BLaER1 (cell line): Measurements from ENCODE around the gene SLC37A1.

Source experiments
- H3K27ac ChIP-seq: shearing (Covaris generic); formaldehyde crosslinking; 2 replicates; pipeline ENCODE4 v1.8.1; 2022
- H3K27me3 ChIP-seq: shearing (Covaris generic); formaldehyde crosslinking; 2 replicates; pipeline ENCODE4 v1.8.1; 2022
- H3K36me3 ChIP-seq: shearing (Covaris generic); formaldehyde crosslinking; 2 replicates; pipeline ENCODE4 v1.8.1; 2022
- H3K4me1 ChIP-seq: shearing (Covaris generic); formaldehyde crosslinking; 2 replicates; pipeline ENCODE4 v1.8.1; 2022
- H3K4me2 ChIP-seq: shearing (Covaris generic); formaldehyde crosslinking; 2 replicates; pipeline ENCODE4 v1.8.1; 2022
- H3K4me3 ChIP-seq: shearing (Covaris generic); formaldehyde crosslinking; 2 replicates; pipeline ENCODE4 v1.8.1; 2022
- H3K9ac ChIP-seq: shearing (Covaris generic); formaldehyde crosslinking; 2 replicates; pipeline ENCODE4 v1.8.1; 2022
- H3K9me3 ChIP-seq: shearing (Covaris generic); formaldehyde crosslinking; 2 replicates; pipeline ENCODE4 v1.8.1; 2022
- H4K20me1 ChIP-seq: shearing (Covaris generic); formaldehyde crosslinking; 2 replicates; pipeline ENCODE4 v1.8.1; 2022
- Cebpa-rat ChIP-seq: shearing (Covaris generic); IDR thresholded peaks from 2 replicates; pipeline ENCODE4 v1.8.1; 2022

The SLC37A1 gene

GRCh38 chr21:42595283-42596187, 81.9 kb downstream of the SLC37A1 start:
- Histone ChIP-seq H3K27ac (no peak overlapping the region), H3K9me3 (peaks cover 18% of the 10 kb centered on the region), H3K36me3 (no peaks in the 10 kb centered on the region), H3K9ac (no peak overlapping the region), H3K4me2 (peak overlapping the region; percentile 40; the same call in 1 of the 2 replicates), H3K4me3 (no peak overlapping the region), H4K20me1 (no peaks in the 10 kb centered on the region; the same call in 1 of the 2 replicates), H3K4me1 (peaks cover 38% of the 10 kb centered on the region), H3K27me3 (0 out of 2 replicates have a peak, but pooled peaks cover 3% of the 10 kb centered on the region)
- no peak for TF ChIP-seq Cebpa-rat

- peaks cover 18% of the 10 kb centered on the region for H3K9me3 ChIP-seq
- no peaks in the 10 kb centered on the region; the same call in 1 of the 2 replicates for H4K20me1 ChIP-seq
- no peak overlapping the region for H3K4me3 ChIP-seq
- H3K27me3 ChIP-seq = 0 out of 2 replicates have a peak, but pooled peaks cover 4% of the 10 kb centered on the region
- H3K9ac ChIP-seq = no peak overlapping the region
- TF ChIP-seq Cebpa-rat = no peak
- peaks cover 27% of the 10 kb centered on the region for H3K4me1 ChIP-seq
- no peak overlapping the region for H3K27ac ChIP-seq
- H3K36me3 ChIP-seq = no peaks in the 10 kb centered on the region
- no peak overlapping the region for H3K4me2 ChIP-seq
Observed at GRCh38 chr21:42596657-42597056, 83.0 kb downstream of the SLC37A1 start.

GRCh38 chr21:42597487-42598158, 84.0 kb downstream of the SLC37A1 start:
- no peak overlapping the region for H3K27ac ChIP-seq
- H4K20me1 ChIP-seq = no peaks in the 10 kb centered on the region; the same call in 1 of the 2 replicates
- H3K4me3 ChIP-seq = no peak overlapping the region
- H3K9me3 ChIP-seq = peaks cover 18% of the 10 kb centered on the region
- H3K4me2 ChIP-seq = no peak overlapping the region
- H3K36me3 ChIP-seq = no peaks in the 10 kb centered on the region
- H3K9ac ChIP-seq = no peak overlapping the region
- 0 out of 2 replicates have a peak, but pooled peaks cover 4% of the 10 kb centered on the region for H3K27me3 ChIP-seq
- TF ChIP-seq Cebpa-rat = no peak
- H3K4me1 ChIP-seq = peaks cover 21% of the 10 kb centered on the region

- no peak overlapping the region for H3K27ac ChIP-seq
- H4K20me1 ChIP-seq = no peaks in the 10 kb centered on the region; the same call in 1 of the 2 replicates
- H3K4me2 ChIP-seq = no peak overlapping the region
- no peak overlapping the region for H3K9ac ChIP-seq
- TF ChIP-seq Cebpa-rat = no peak
- H3K9me3 ChIP-seq = peaks cover 18% of the 10 kb centered on the region
- H3K36me3 ChIP-seq = no peaks in the 10 kb centered on the region
- no peak overlapping the region for H3K4me3 ChIP-seq
- 0 out of 2 replicates have a peak, but pooled peaks cover 4% of the 10 kb centered on the region for H3K27me3 ChIP-seq
- peaks cover 15% of the 10 kb centered on the region for H3K4me1 ChIP-seq
Observed at GRCh38 chr21:42598159-42598735, 84.6 kb downstream of the SLC37A1 start.

GRCh38 chr21:42599486-42599885, 85.8 kb downstream of the SLC37A1 start:
- H3K36me3 ChIP-seq = no peaks in the 10 kb centered on the region
- no peak overlapping the region for H3K27ac ChIP-seq
- H4K20me1 ChIP-seq = no peaks in the 10 kb centered on the region; the same call in 1 of the 2 replicates
- H3K4me1 ChIP-seq = peaks cover 8% of the 10 kb centered on the region
- H3K9ac ChIP-seq = no peak overlapping the region
- peaks cover 25% of the 10 kb centered on the region for H3K9me3 ChIP-seq
- TF ChIP-seq Cebpa-rat = no peak
- H3K27me3 ChIP-seq = 0 out of 2 replicates have a peak, but pooled peaks cover 7% of the 10 kb centered on the region
- no peak overlapping the region for H3K4me3 ChIP-seq
- no peak overlapping the region for H3K4me2 ChIP-seq

GRCh38 chr21:42599962-42600361, 86.3 kb downstream of the SLC37A1 start:
- Histone ChIP-seq H3K9me3 (peaks cover 30% of the 10 kb centered on the region), H4K20me1 (no peaks in the 10 kb centered on the region; the same call in 1 of the 2 replicates), H3K36me3 (no peaks in the 10 kb centered on the region), H3K27me3 (0 out of 2 replicates have a peak, but pooled peaks cover 7% of the 10 kb centered on the region), H3K27ac (no peak overlapping the region), H3K4me2 (no peak overlapping the region), H3K9ac (no peak overlapping the region), H3K4me3 (no peak overlapping the region), H3K4me1 (peaks cover 3% of the 10 kb centered on the region)
- TF ChIP-seq Cebpa-rat = no peak

- Histone ChIP-seq H3K9ac (no peak overlapping the region), H3K4me3 (no peak overlapping the region), H3K36me3 (no peaks in the 10 kb centered on the region), H3K27ac (no peak overlapping the region), H3K9me3 (peaks cover 47% of the 10 kb centered on the region), H3K4me1 (no peaks in the 10 kb centered on the region), H3K4me2 (no peak overlapping the region), H4K20me1 (no peaks in the 10 kb centered on the region), H3K27me3 (peaks cover 14% of the 10 kb centered on the region; the same call in 1 of the 2 replicates)
- TF ChIP-seq Cebpa-rat = no peak
Observed at GRCh38 chr21:42601656-42602055, 88.0 kb downstream of the SLC37A1 start.

- Histone ChIP-seq H3K36me3 (no peaks in the 10 kb centered on the region), H3K27me3 (peaks cover 32% of the 10 kb centered on the region), H3K4me3 (no peak overlapping the region), H4K20me1 (no peaks in the 10 kb centered on the region), H3K4me2 (no peak overlapping the region), H3K4me1 (peaks cover 9% of the 10 kb centered on the region), H3K27ac (no peak overlapping the region), H3K9ac (no peak overlapping the region), H3K9me3 (peaks cover 64% of the 10 kb centered on the region)
- no peak for TF ChIP-seq Cebpa-rat
Observed at GRCh38 chr21:42607102-42607501, 93.5 kb downstream of the SLC37A1 start.

- peaks cover 69% of the 10 kb centered on the region for H3K9me3 ChIP-seq
- no peaks in the 10 kb centered on the region for H3K36me3 ChIP-seq
- H3K27me3 ChIP-seq = peaks cover 37% of the 10 kb centered on the region
- H4K20me1 ChIP-seq = no peaks in the 10 kb centered on the region
- no peak overlapping the region for H3K4me2 ChIP-seq
- H3K27ac ChIP-seq = no peak overlapping the region
- H3K9ac ChIP-seq = no peak overlapping the region
- peaks cover 9% of the 10 kb centered on the region for H3K4me1 ChIP-seq
- no peak for TF ChIP-seq Cebpa-rat
- no peak overlapping the region for H3K4me3 ChIP-seq
Observed at GRCh38 chr21:42607525-42608102, 94.0 kb downstream of the SLC37A1 start.
